ENCODE measurements around the gene RHBDL1. TPM values are rescaled to one million over a fixed set of nuclear protein-coding genes. Genes with fewer than 3 reads are reported as not detected.

RHBDL1 gene
- 1 to 10 TPM; 1.2 to 8.9 (median 3.9) TPM for total RNA-seq

GRCh38 chr16:674968-675883 lies at the start of gene RHBDL1:
Gene RHBDL1, plus strand, starts transcription at chr16:675671. Its CDS starts 120 bp downstream, at chr16:675791.
- Histone ChIP-seq H3K4me3 (peak within 1 kb of the TSS; percentile 38), H3K9me3 (no peaks in the 10 kb centered on the region), H3K36me3 (peaks cover 37% of the 10 kb centered on the region), H3K4me1 (peaks cover 54% of the 10 kb centered on the region), H3K27ac (no peak within 1 kb of the TSS), H3K27me3 (peaks cover 4% of the 10 kb centered on the region)
- DNase-seq (ENCODE audit: low spot score in 2 of 2): no peak
- WGBS: 0% methylated on average over 3 of the region's 73 CpGs
- TF ChIP-seq POLR2A (IDR thresholded peaks at IDR 0.05) (no peak), POLR2AphosphoS5 (IDR thresholded peaks at IDR 0.05) (no peak), EP300 (IDR thresholded peaks at IDR 0.05) (no peak)
- TF ChIP-seq, protein P1, sequence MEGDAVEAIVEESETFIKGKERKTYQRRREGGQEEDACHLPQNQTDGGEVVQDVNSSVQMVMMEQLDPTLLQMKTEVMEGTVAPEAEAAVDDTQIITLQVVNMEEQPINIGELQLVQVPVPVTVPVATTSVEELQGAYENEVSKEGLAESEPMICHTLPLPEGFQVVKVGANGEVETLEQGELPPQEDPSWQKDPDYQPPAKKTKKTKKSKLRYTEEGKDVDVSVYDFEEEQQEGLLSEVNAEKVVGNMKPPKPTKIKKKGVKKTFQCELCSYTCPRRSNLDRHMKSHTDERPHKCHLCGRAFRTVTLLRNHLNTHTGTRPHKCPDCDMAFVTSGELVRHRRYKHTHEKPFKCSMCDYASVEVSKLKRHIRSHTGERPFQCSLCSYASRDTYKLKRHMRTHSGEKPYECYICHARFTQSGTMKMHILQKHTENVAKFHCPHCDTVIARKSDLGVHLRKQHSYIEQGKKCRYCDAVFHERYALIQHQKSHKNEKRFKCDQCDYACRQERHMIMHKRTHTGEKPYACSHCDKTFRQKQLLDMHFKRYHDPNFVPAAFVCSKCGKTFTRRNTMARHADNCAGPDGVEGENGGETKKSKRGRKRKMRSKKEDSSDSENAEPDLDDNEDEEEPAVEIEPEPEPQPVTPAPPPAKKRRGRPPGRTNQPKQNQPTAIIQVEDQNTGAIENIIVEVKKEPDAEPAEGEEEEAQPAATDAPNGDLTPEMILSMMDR (IDR thresholded peaks at IDR 0.05): no peak

GRCh38 chr16:625977-626765 lies 49.3 kb upstream of the RHBDL1 start:
- Histone ChIP-seq H3K4me1 (peaks cover 47% of the 10 kb centered on the region), H3K36me3 (peaks cover 38% of the 10 kb centered on the region), H3K27ac (peak overlapping the region; percentile 23), H3K9me3 (no peaks in the 10 kb centered on the region), H3K4me3 (no peak overlapping the region), H3K27me3 (no peaks in the 10 kb centered on the region)
- WGBS: 94% methylated on average over 16 of the region's 35 CpGs
- TF ChIP-seq POLR2AphosphoS5 (IDR thresholded peaks at IDR 0.05) (no peak), POLR2A (IDR thresholded peaks at IDR 0.05) (no peak), EP300 (IDR thresholded peaks at IDR 0.05) (no peak)
- TF ChIP-seq, protein P1 (IDR thresholded peaks at IDR 0.05): no peak
- DNase-seq (ENCODE audit: low spot score in 2 of 2): peak in 1 of 2 donors; percentile 77

DNA sequence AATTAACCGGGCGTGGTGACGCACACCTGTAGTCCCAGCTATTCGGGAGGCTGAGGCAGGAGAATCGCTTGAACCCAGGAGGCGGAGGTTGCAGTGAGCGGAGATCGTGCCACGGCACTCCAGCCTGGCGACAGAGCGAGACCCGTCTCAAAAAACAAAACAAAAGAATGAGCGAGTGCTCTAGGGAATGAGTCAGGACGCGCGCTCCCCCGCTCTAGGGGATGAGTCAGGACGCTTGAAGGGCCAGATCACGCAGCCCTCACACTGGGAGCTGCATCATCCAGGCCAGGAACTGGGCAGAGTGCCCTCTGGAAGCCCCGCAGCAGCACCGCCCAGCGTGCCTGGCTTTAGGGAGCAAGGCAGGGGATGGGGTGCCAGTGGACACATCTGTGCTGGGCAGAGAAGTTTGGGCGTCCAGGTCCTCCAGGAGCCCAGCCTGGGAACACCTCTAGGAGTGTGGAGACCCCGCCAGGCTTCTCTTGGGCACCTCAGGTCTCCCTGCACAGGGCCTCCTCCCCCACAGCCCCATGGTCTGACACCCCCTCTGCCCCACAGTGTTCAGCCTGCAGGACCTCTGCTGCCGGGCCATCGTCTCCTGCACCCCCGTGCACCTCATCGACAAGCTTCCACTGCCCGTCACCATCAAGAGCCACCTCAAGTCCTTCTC lies 48.6 kb upstream of the RHBDL1 start:
- H3K27ac ChIP-seq: peak overlapping the region; percentile 23
- no peak overlapping the region for H3K4me3 ChIP-seq
- H3K27me3 ChIP-seq: no peaks in the 10 kb centered on the region
- peaks cover 38% of the 10 kb centered on the region for H3K36me3 ChIP-seq
- DNase-seq (ENCODE audit: low spot score in 2 of 2): peak; percentile 80 to 84
- TF ChIP-seq POLR2A (IDR thresholded peaks at IDR 0.05) (no peak), POLR2AphosphoS5 (IDR thresholded peaks at IDR 0.05) (no peak), EP300 (IDR thresholded peaks at IDR 0.05) (no peak)
- TF ChIP-seq, protein P1 (IDR thresholded peaks at IDR 0.05): no peak
- peaks cover 43% of the 10 kb centered on the region for H3K4me1 ChIP-seq
- 70% methylated on average over 20 of the region's 29 CpGs for WGBS
- no peaks in the 10 kb centered on the region for H3K9me3 ChIP-seq

DNA sequence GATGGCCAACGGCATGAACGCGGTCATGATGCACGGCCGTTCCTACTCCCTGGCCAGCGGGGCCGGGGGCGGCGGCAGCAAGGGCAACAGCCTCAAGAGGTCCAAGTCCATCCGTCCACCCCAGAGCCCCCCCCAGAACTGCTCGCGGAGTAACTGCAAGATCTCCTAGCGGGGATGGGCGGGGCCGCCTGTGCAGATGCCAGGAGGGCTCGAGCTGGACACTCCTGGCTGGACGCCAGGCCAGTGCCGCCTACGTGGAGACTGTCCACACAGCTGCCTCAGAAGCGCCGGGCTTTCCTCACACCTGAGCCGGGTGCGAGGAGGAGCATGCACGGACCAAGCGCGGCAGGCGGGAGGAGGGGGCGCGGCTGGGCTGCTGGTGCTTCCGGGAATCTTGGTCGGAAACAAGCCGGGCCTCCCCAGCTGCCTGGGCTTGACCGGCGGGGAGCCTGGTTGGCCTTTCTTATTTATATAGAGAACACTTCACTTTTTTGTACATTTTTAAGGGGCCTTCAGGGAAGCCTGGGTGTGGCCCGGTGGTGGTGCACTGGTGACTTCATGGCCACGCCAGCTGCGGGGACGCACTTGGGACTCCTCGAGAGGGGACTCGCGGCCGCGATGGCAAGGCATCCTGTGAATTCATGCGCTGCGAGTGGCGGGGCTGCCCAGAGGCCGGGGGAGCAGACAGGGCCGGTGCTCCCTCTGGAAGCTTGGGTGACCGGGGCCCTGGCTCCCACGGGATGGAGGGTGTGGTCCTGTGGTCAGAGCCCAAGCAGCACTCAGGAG lies 47.8 kb upstream of the RHBDL1 start:
- DNase-seq (ENCODE audit: low spot score in 2 of 2): peak; percentile 71 to 82

More for the DNA sequence above, 47.8 kb upstream of the RHBDL1 start:
- Histone ChIP-seq H3K4me3 (no peak overlapping the region), H3K27ac (no peak overlapping the region), H3K9me3 (no peaks in the 10 kb centered on the region), H3K4me1 (peaks cover 36% of the 10 kb centered on the region), H3K36me3 (peaks cover 38% of the 10 kb centered on the region), H3K27me3 (no peaks in the 10 kb centered on the region)
- 90% methylated on average over 27 of the region's 50 CpGs for WGBS
- TF ChIP-seq, protein P1 (IDR thresholded peaks at IDR 0.05): no peak
- TF ChIP-seq EP300 (IDR thresholded peaks at IDR 0.05) (no peak), POLR2A (IDR thresholded peaks at IDR 0.05) (no peak), POLR2AphosphoS5 (IDR thresholded peaks at IDR 0.05) (no peak)
